Gastroesophageal sphincter (tissue), 4 donors: ENCODE measurements around the gene ZNF771. TPM values are rescaled to one million over a fixed set of nuclear protein-coding genes. Genes with fewer than 3 reads are reported as not detected.

Experiments
- ATAC-seq: fragments of 150-250 bp; one replicate; pipeline ENCODE4 v1.9.1; 2016; ENCODE audit warnings: mild to moderate bottlenecking, moderate library complexity
- H3K27ac ChIP-seq, 4 donors: fragments of 200-600 bp; sonication (generic) in 3 of 4; 1 replicate in 3 of 4; 2 replicates in 1 of 4; pipeline ENCODE4 v1.5.1; 2016 to 2019
- H3K27me3 ChIP-seq: fragments of 200-600 bp; sonication (generic); one replicate; pipeline ENCODE4 v1.5.1; 2019
- H3K36me3 ChIP-seq, 2 donors: fragments of 200-600 bp; sonication (generic); one replicate each; pipeline ENCODE4 v1.5.1; 2019; ENCODE audit warnings: control low read depth in 1 of 2
- H3K4me1 ChIP-seq, 3 donors: fragments of 200-600 bp; sonication (generic); 1 replicate in 2 of 3; 2 replicates in 1 of 3; pipeline ENCODE4 v1.5.1; 2016 to 2019; ENCODE audit warnings: control low read depth in 2 of 3
- H3K4me3 ChIP-seq, 2 donors: fragments of 200-600 bp; sonication (generic); one replicate each; pipeline ENCODE4 v1.5.1; 2019; ENCODE audit warnings: mild to moderate bottlenecking in 1 of 2, moderate library complexity in 1 of 2
- H3K9me3 ChIP-seq, 3 donors: fragments of 200-600 bp; sonication (generic); one replicate each; pipeline ENCODE4 v1.5.1; 2017 to 2019; ENCODE audit warnings: control low read depth in 2 of 3
- CTCF ChIP-seq, 4 experiments: fragments of 200-600 bp in 2 of 4; fragments of 450-650 bp in 2 of 4; sonication (generic) in 1 of 4; IDR thresholded peaks; one replicate each; pipeline ENCODE4 v1.5.1; 2017 to 2019; ENCODE audit warnings: antibody characterized with exemption in 4 of 4, mild to moderate bottlenecking in 2 of 4, moderate library complexity in 2 of 4
- EP300 ChIP-seq: sonication (generic); formaldehyde crosslinking; IDR thresholded peaks from one replicate; pipeline ENCODE4 v1.6.1; 2017; ENCODE audit warnings: antibody characterized with exemption, mild to moderate bottlenecking
- POLR2A ChIP-seq, 2 donors: fragments of 450-650 bp; IDR thresholded peaks; one replicate each; pipeline ENCODE4 v1.6.1; 2017; ENCODE audit warnings: antibody characterized with exemption in 2 of 2, mild to moderate bottlenecking in 2 of 2, moderate library complexity in 1 of 2
- POLR2AphosphoS5 ChIP-seq: sonication (generic); formaldehyde crosslinking; IDR thresholded peaks from one replicate; pipeline ENCODE4 v1.6.1; 2017; ENCODE audit warnings: antibody characterized with exemption
- WGBS, 2 donors: methylation state at CpG; one replicate each; pipeline ENCODE4 v1.1.5; 2018; ENCODE audit warnings: low coverage in 1 of 2; 5-methylcytosine and 5-hydroxymethylcytosine counted together
- total RNA-seq, 4 donors: library from RNA; depleted of rRNA; stranded (reverse); fragments of >200 nt; gene quantifications; one replicate each; pipeline ENCODE4 v1.1.0, GENCODE V29; 2016

ZNF771 gene
- total RNA-seq, 4 donors from 2014 or later, result 17.6 to 29.3 (median 19.5) TPM

GRCh38 chr16:30416047-30416603 is 8.7 kb downstream of the ZNF771 start:
- H3K36me3 ChIP-seq, result peaks cover 0 to 31% of the 10 kb centered on the region in 2 donors
- H3K4me1 ChIP-seq, result peaks cover 0 to 23% (median 3%) of the 10 kb centered on the region in 3 donors
- no peak overlapping the region for H3K27ac ChIP-seq
- TF ChIP-seq POLR2AphosphoS5 (no peak), CTCF (IDR thresholded peaks at IDR 0.05) (no peak), POLR2A (IDR thresholded peaks at IDR 0.05) (no peak), EP300 (no peak)
- H3K9me3 ChIP-seq, result no peaks in the 10 kb centered on the region
- no peaks in the 10 kb centered on the region for H3K27me3 ChIP-seq
- no peak for ATAC-seq
- H3K4me3 ChIP-seq, result no peak overlapping the region
- WGBS, 2 donors, result 84 to 87% methylated on average over 4 of the region's 4 CpGs

- Histone ChIP-seq H3K36me3 (peaks cover 0 to 32% of the 10 kb centered on the region in 2 donors), H3K27ac (peak overlapping the region in 3 of 4 donors; percentile 87 to 93 (median 88)), H3K9me3 (no peaks in the 10 kb centered on the region), H3K27me3 (no peaks in the 10 kb centered on the region), H3K4me3 (peak overlapping the region; percentile 24 to 69), H3K4me1 (peaks cover 0 to 23% (median 3%) of the 10 kb centered on the region in 3 donors)
- 75 to 81% methylated on average over 6 to 10 of the region's 18 CpGs for WGBS, 2 donors
- TF ChIP-seq CTCF (IDR thresholded peaks at IDR 0.05), result no peak
- TF ChIP-seq EP300, result no peak
- TF ChIP-seq POLR2AphosphoS5, result no peak
- TF ChIP-seq POLR2A (IDR thresholded peaks at IDR 0.05), result no peak
- peak; percentile 2 for ATAC-seq
Observed at GRCh38 chr16:30416624-30417528, 9.5 kb downstream of the ZNF771 start.

GRCh38 chr16:30417529-30418349 is 10.3 kb downstream of the ZNF771 start:
- H3K4me1 ChIP-seq, result peaks cover 0 to 23% (median 3%) of the 10 kb centered on the region in 3 donors
- peak; percentile 64 for TF ChIP-seq POLR2AphosphoS5
- peak in 3 of 4 experiments; percentile 22 to 52 (median 26) for TF ChIP-seq CTCF (IDR thresholded peaks at IDR 0.05)
- peak in 1 of 2 donors; percentile 33 for TF ChIP-seq POLR2A (IDR thresholded peaks at IDR 0.05)
- TF ChIP-seq EP300, result no peak
- WGBS, 2 donors, result no CpG with 5 or more reads among the region's 140 CpGs
- H3K36me3 ChIP-seq, result peaks cover 0 to 33% of the 10 kb centered on the region in 2 donors
- peak overlapping the region; percentile 24 to 69 for H3K4me3 ChIP-seq
- H3K27me3 ChIP-seq, result no peaks in the 10 kb centered on the region
- H3K27ac ChIP-seq, result peak overlapping the region; percentile 19 to 93 (median 88)
- peak; percentile 96 for ATAC-seq
- no peaks in the 10 kb centered on the region for H3K9me3 ChIP-seq

GRCh38 chr16:30418350-30419181 is 11.2 kb downstream of the ZNF771 start:
- TF ChIP-seq CTCF (IDR thresholded peaks at IDR 0.05), result no peak
- TF ChIP-seq EP300, result no peak
- TF ChIP-seq POLR2A (IDR thresholded peaks at IDR 0.05), result no peak
- no peak for TF ChIP-seq POLR2AphosphoS5
- Histone ChIP-seq H3K4me1 (peaks cover 0 to 23% (median 3%) of the 10 kb centered on the region in 3 donors), H3K4me3 (peak overlapping the region; percentile 24 to 69), H3K27ac (peak overlapping the region; percentile 19 to 93 (median 88)), H3K36me3 (peaks cover 0 to 39% of the 10 kb centered on the region in 2 donors), H3K9me3 (no peaks in the 10 kb centered on the region), H3K27me3 (no peaks in the 10 kb centered on the region)
- WGBS, 2 donors, result 60 to 85% methylated on average over 2 to 12 of the region's 31 CpGs
- ATAC-seq, result no peak
